ENCODE results near the gene ETV3L.

DNA sequence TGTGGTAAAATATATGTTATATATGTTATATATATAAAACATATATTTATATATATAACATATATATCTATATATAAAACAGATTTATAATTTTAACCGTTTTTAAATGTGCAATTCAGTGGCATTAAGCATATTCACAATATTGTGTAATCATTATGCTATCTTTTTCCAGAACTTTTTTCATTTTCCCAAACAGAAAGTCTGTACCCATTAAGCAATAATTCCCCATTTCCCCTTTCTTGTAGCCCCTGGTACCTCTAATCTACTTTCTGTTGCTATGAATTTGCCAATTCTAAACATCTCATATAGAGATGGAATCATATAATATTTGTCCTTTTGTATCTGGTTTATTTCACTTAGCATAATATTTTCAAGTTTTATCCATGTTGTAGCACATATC, 43.3 kb downstream of the ETV3L start:
- TF ChIP-seq POLR2A (IDR thresholded peaks at IDR 0.05): no peak
- TF ChIP-seq, protein P1, sequence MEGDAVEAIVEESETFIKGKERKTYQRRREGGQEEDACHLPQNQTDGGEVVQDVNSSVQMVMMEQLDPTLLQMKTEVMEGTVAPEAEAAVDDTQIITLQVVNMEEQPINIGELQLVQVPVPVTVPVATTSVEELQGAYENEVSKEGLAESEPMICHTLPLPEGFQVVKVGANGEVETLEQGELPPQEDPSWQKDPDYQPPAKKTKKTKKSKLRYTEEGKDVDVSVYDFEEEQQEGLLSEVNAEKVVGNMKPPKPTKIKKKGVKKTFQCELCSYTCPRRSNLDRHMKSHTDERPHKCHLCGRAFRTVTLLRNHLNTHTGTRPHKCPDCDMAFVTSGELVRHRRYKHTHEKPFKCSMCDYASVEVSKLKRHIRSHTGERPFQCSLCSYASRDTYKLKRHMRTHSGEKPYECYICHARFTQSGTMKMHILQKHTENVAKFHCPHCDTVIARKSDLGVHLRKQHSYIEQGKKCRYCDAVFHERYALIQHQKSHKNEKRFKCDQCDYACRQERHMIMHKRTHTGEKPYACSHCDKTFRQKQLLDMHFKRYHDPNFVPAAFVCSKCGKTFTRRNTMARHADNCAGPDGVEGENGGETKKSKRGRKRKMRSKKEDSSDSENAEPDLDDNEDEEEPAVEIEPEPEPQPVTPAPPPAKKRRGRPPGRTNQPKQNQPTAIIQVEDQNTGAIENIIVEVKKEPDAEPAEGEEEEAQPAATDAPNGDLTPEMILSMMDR (IDR thresholded peaks at IDR 0.05): no peak
